ENCODE measurements around the gene FNDC11.

- TF ChIP-seq, protein P1, sequence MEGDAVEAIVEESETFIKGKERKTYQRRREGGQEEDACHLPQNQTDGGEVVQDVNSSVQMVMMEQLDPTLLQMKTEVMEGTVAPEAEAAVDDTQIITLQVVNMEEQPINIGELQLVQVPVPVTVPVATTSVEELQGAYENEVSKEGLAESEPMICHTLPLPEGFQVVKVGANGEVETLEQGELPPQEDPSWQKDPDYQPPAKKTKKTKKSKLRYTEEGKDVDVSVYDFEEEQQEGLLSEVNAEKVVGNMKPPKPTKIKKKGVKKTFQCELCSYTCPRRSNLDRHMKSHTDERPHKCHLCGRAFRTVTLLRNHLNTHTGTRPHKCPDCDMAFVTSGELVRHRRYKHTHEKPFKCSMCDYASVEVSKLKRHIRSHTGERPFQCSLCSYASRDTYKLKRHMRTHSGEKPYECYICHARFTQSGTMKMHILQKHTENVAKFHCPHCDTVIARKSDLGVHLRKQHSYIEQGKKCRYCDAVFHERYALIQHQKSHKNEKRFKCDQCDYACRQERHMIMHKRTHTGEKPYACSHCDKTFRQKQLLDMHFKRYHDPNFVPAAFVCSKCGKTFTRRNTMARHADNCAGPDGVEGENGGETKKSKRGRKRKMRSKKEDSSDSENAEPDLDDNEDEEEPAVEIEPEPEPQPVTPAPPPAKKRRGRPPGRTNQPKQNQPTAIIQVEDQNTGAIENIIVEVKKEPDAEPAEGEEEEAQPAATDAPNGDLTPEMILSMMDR (IDR thresholded peaks at IDR 0.05) = no peak
- no peak for TF ChIP-seq POLR2A (IDR thresholded peaks at IDR 0.05)
Measured at GRCh38 chr20:63546956-63547724, 6.8 kb upstream of the FNDC11 start.
